GM18858 (cell line): Measurements from ENCODE around the gene NAXD.
"Not testable (repeated sequence)": the region's sequence is repeated elsewhere in the genome, so short reads cannot be mapped to it uniquely, and the experiment has no call there.

ENCODE experiments used
- ATAC-seq: cut with Tn5 transposase; IDR thresholded peaks from one replicate; pipeline ENCODE4 v1.9.1; 2021; ENCODE audit not compliant: unreplicated experiment

Gene NAXD

GRCh38 chr13:110615322-110616102 is at the start of gene NAXD:
Gene NAXD (plus strand): TSS chr13:110615545. CDS start chr13:110615602, 57 bp downstream.
- peak; percentile 61 for ATAC-seq

- ATAC-seq: no peak
Measured at GRCh38 chr13:110566171-110566570, 49.2 kb upstream of the NAXD start.

- ATAC-seq: no peak
Measured at GRCh38 chr13:110568612-110569011, 46.7 kb upstream of the NAXD start.

GRCh38 chr13:110569962-110570361 is 45.4 kb upstream of the NAXD start:
- ATAC-seq: not testable (repeated sequence)

- no peak for ATAC-seq
Measured at GRCh38 chr13:110570886-110571285, 44.5 kb upstream of the NAXD start.

- ATAC-seq: no peak
Measured at GRCh38 chr13:110571896-110572777, 43.2 kb upstream of the NAXD start.

- ATAC-seq: no peak
Measured at GRCh38 chr13:110572778-110573118, 42.6 kb upstream of the NAXD start.

- no peak for ATAC-seq
Measured at GRCh38 chr13:110574161-110574560, 41.2 kb upstream of the NAXD start.

- ATAC-seq: peak; percentile 74
Measured at GRCh38 chr13:110575322-110576069, 39.8 kb upstream of the NAXD start.

- ATAC-seq: no peak
Measured at GRCh38 chr13:110576070-110576394, 39.3 kb upstream of the NAXD start.

GRCh38 chr13:110576736-110577476 is 38.4 kb upstream of the NAXD start:
- no peak for ATAC-seq

- ATAC-seq: no peak
Measured at GRCh38 chr13:110578363-110578762, 37.0 kb upstream of the NAXD start.

GRCh38 chr13:110580800-110581199 is 34.5 kb upstream of the NAXD start:
- ATAC-seq: no peak

- no peak for ATAC-seq
Measured at GRCh38 chr13:110581506-110582185, 33.7 kb upstream of the NAXD start.

- no peak for ATAC-seq
Measured at GRCh38 chr13:110582421-110582954, 32.9 kb upstream of the NAXD start.

GRCh38 chr13:110583178-110583865 is 32.0 kb upstream of the NAXD start:
- ATAC-seq: no peak

GRCh38 chr13:110589793-110590390 is 25.5 kb upstream of the NAXD start:
- no peak for ATAC-seq

GRCh38 chr13:110590577-110590976 is 24.8 kb upstream of the NAXD start:
- no peak for ATAC-seq

- ATAC-seq: no peak
Measured at GRCh38 chr13:110592665-110593064, 22.7 kb upstream of the NAXD start.
